ENCODE data around the gene IQCF6.
"Not testable (repeated sequence)": the region's sequence is repeated elsewhere in the genome, so short reads cannot be mapped to it uniquely, and the experiment has no call there.

IQCF6 gene

DNA sequence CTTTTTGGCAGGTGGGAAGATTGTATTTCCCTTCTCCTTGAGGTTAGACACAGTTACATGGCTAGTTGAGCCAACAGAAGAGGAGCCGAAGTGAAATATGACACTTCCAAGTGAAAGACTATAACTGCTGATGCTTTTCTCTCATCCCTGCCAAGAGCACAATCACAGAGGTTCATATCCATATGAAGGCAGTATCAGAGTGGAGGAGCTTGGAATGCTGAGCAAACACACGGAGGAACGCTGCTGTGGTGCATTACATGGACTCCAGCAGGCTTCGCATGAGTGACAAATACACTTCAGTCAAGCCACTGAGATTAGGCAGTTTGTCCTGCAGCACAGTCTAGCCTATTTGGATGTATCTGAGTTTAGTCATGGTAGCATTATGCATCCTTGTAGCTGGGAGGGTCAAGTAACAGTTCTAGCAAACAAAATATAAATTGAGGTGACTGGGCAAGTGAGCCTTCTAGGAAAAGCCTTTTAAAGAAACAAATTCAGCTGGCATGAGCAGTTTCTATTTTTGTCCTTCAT lies 5.4 kb downstream of the IQCF6 start:
- no peak for DNase-seq (ENCODE audit: low spot score)

DNA sequence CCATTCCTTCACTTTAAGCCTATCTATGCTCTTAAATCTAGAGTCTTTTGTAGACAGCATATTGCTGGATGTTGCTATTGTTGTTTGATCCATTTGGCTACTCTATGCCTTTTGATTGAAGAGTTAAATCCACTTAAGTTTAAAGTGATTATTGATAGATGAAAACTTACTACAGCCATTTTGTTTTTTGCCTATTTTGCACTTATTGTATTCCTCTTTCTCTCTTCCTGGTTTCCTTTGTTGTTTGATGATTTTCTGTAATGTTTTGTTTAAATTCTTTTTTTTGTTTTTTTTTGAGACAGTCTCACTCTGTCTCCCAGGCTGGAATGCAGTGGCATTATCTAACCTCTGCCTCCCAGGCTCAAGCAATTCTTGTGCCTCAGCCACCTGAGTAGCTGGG lies 19.8 kb downstream of the IQCF6 start:
- no peak for DNase-seq (ENCODE audit: low spot score)

DNA sequence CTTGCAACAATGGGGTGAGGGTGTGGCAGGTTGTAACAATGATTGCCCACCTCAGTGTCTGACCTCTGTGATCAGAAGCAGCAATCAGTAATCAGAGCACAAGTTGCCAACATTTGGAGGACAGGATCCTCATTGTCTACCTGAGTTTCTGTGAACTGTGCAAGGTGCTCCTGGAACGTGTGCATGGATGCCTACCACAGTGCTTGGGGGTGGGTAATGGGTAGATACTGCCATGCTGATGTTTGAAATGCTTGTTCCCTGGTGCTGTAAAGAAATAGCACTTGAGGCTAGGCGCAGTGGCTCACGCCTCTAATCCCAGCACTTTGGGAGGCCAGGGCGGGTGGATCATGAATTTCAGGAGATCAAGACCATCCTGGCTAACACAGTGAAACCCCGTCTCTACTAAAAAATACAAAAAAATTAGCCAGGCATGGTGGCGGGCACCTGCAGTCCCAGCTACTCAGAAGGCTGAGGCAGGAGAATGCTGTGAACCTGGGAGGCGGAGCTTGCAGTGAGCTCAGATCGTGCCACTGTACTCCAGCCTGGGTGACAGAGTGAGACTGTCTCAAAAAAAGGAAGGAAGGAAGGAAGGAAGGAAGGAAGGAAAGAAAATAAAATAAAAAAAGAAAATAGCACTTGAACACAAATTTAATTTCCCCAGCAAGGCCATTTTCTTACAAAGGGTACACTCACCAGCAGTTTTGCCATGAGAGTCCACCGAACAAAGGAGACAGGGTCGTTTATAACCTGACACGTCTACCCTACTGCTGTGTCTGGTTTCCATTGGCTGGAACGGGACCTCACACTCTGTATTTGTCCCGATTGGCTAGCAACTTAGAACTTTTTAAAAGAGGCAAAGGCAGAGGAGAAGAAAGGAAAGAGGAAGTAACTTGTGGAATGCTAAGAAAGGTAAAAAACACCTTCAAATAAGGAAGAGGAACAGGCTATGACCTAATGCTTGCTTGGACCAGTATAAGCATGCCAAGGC lies 25.0 kb downstream of the IQCF6 start:
- not testable (repeated sequence) for DNase-seq (ENCODE audit: low spot score)

DNA sequence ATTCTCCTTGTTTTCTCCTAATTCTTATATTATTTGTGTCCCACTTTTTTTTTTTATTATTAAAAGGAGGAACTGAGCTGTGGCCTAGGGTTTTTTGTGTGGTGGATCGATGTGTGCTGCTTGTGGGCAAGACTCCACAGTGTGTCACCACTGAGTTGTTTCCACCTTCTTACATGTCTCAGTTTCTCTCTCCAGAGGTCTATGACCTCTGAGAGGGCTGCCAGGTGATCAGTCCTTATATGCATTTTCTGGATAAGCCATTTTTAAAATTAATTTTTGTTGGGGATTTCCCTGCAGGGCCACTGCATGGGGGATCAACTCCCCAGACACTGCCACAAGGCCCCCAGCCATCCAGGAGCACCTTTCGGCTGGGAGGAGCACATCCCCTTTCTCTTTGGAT lies 27.8 kb downstream of the IQCF6 start:
- no peak for DNase-seq (ENCODE audit: low spot score)

DNA sequence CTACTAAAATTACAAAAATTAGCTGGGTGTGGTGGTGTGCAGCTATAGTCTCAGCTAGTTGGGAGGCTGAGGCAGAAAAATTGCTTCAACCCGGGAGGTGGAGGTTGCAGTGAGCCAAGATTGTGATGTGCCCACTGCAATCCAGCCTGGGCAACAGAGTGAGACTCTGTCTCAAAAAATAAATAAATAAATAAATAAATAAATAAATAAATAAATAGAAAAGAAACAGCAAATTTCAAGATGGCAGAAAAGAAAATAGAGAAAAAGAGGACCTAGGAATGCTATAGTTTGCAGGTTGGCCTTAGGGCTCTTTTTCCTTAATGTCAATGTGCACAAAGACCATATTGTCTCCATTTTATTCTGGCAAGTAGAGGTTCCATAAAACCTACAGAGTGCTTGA lies 28.2 kb downstream of the IQCF6 start:
- no peak for DNase-seq (ENCODE audit: low spot score)

DNA sequence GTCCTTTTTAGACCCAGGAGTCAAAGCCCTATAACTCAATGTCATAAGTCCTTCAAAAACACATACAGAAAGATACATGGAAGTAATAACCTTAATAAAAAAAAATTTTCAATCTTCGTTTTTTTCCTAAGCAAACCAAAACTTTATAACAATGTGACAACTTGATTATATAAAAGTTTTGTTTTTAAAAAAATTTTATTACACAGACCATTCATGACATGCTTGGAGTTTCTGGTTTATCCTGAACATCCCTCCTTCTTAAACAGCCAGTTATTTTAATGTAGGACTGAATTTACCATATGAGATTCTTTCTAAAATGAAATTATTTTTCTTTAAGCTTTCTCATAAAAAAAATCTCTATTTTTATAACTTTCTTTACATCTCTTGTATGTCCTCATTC lies 30.7 kb downstream of the IQCF6 start:
- DNase-seq (ENCODE audit: low spot score), result no peak

DNA sequence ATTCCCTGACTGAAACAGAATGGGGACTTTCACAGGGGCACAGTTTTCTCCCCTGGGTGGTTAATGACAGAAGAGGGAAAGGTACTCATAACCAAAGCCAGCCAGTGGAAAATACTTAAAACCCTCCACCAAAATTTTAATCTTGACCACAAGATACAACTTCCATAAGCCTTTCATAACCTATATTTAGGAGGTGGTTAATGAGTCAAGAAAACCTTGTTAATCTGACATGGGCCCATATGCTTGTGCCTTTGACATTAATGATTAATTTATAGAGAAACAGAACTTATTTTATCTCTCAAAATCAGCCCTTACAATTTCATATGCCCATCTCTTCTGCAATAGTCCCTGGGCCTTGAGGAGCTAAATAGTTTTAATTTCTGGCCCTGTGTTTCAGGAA lies 31.2 kb downstream of the IQCF6 start:
- DNase-seq (ENCODE audit: low spot score), result no peak

DNA sequence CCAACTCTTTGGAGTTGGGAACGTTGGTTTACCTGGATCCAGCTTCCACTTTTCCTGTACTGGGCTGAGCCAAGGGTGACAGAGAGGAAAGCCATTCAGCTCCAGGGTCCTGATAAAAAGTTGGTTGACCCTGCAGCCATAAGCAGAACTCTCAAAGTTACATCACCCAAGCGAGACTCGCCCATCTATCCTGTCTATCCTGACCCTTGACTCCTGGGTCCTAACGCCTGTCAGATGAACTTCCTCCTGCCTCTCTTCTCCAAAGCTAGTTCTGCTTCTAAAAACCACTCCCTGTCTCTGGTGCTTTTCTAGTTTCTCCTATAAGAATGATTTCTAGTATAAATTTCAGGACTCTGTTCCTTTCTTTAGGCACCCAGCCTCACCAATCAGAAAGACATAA lies 36.1 kb downstream of the IQCF6 start:
- not testable (repeated sequence) for DNase-seq (ENCODE audit: low spot score)

DNA sequence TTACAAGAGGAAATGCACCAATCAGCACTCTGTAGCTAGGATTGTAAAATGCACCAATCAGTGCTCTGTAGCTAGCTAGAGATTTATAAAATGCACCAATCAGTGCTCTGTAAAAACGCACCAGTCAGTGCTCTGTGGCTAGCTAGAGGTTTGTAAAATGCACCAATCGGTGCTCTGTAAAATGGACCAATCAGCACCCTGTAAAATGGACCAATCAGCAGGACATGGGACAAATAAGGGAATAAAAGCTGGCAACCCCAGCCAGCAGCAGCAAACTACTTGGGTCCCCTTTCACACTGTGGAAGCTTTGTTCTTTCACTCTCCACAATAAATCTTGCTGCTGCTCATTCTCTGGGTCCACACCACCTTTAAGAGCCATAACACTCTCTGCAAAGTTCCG lies 36.7 kb downstream of the IQCF6 start:
- DNase-seq (ENCODE audit: low spot score), result not testable (repeated sequence)

DNA sequence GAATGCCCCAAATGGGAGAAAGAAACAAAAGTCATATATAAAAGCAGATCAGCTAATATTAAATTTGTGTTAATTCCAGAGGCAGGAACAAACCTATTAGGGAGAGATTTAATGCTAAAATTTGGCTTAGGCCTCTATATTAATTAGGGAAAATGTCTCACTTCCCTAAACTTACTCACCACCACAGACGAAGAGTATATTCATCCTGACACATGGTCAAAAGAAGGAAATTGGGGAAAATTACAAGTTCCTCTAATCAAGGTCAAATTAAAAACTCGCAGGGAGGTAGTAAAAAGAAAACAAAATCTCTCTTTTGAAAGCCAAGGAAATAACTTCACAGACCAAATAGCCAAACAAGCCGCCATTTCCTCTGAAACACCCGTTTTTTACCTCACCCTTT lies 39.9 kb downstream of the IQCF6 start:
- no peak for DNase-seq (ENCODE audit: low spot score)

DNA sequence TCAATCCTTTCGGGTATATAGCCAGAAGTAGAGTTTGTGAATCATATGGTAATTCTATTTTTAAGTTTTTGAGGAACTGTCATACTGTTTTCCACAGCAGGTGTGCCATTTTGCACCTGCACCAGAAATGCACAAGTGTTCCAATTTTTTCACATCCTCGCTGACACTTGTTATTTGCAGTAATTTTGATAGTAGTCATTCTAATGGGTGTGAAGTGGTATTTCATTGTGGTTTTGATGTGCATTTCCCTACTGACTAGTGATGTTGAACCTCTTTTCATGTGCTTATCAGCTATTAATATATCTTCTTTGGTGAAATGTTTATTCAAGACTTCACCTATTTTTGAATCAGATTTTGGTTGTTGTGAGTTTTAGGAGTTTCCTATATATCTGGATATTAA lies 43.1 kb downstream of the IQCF6 start:
- no peak for DNase-seq (ENCODE audit: low spot score)

DNA sequence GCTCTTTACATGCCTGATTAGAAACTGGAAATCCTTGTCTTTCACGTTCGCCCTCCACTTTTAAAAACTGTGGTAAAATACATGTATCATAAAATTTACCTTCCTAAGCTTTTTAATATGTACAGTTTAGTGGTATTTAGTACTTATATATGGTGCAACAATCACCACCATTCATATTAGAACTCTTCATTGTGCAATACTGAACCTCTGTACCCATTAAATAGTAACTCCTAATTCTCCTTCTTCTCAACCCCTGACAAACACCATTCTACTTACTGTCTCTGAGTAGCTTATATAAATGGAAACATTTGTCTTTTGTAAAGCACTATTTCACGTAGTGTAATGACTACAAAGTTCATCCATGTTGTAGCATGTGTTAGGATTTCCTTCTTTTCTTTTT lies 44.0 kb downstream of the IQCF6 start:
- no peak for DNase-seq (ENCODE audit: low spot score)

DNA sequence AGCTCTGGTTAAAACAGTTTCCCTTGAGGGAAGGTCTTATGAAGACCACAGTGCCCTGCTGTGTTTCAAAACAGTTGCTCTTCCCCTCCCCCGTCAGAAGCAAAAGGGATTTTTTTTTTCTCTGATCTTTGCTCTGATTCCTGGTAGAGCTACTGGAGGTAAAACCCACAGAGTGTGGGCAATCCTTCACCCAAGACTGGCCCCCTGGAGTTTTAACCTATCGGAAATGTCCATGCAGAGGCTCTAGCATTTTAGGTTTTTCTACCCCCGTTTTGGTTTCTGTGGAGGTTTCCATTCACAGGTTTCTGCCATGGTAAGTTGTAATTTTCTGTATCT lies 44.5 kb downstream of the IQCF6 start:
- DNase-seq (ENCODE audit: low spot score), result no peak

DNA sequence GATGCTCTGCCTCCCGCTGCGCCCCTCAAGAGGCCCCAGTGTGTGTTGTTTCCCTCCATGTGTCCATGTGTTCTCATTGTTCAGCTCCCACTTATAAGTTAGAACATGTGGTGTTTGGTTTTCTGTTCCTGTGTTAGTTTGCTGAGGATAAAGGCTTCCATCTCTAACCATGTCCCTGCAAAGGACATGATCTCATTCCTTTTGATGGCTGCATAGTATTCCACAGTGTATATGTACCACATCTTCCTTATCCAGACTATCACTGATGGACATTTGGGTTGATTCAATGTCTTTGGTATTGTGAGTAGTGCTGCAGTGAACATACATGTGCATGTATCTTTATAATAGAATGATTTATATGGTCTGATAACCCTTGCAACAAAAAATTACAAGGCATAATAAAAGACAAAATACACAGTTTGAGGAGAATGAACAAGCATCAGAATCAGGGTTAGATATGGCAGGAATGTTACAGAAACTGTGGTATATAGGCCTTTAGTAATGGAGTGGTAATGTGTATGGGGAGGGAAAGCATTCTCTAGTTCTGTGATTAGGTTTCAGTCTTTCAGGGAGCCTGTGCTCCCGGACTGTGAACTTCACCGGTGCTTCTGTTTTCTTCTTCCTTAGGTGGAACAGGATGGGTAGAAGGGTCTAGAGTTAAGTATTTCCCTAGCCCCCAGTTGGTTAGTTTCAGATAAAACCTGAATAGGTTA lies 45.0 kb downstream of the IQCF6 start:
- no peak for DNase-seq (ENCODE audit: low spot score)

DNA sequence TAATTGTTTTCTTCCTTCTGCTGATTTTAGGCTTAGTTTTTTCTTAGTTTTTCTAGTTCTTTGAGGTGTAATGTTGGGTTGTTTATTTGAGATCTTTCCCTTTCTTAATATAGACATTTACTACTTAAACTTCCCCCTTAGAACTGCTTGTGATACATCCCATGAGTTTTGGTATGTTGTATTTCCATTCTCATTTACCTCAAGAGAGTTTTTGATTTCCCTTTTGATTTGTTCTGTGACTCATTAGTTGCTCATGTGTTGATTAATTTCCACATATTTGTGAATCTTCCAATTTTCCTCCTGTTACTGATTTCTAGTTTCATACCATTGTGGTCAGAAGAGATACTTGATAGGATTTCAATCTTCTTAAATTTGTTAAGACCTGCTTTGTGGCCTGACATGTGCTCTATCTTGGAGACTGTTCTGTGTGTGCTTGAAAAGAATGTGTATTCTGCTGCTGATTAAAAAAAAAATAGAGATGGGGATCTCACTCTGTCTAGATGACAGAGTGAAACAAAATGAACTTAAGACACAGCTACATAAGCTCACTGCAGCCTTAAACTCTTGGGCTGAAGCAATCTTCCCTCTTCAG lies 49.9 kb downstream of the IQCF6 start:
- no peak for DNase-seq (ENCODE audit: low spot score)
